Measurements from ENCODE around the gene KLHL3.

KLHL3 gene

GRCh38 chr5:137743031-137743640 lies 7.2 kb upstream of the KLHL3 start:
- peak; percentile 90 for DNase-seq (ENCODE audit: low spot score)

- DNase-seq (ENCODE audit: low spot score), result no peak
These were observed 5.8 kb upstream of the KLHL3 start for GRCh38 chr5:137741718-137742117.

- DNase-seq (ENCODE audit: low spot score), result no peak
These were observed 3.8 kb upstream of the KLHL3 start for GRCh38 chr5:137739737-137740136.

GRCh38 chr5:137738947-137739346 lies 3.1 kb upstream of the KLHL3 start:
- no peak for DNase-seq (ENCODE audit: low spot score)

GRCh38 chr5:137737349-137738131 lies 1.7 kb upstream of the KLHL3 start:
- DNase-seq (ENCODE audit: low spot score), result no peak

- no peak for DNase-seq (ENCODE audit: low spot score)
These were observed 607 bp upstream of the KLHL3 start for GRCh38 chr5:137736496-137736895.

- DNase-seq (ENCODE audit: low spot score), result peak; percentile 24
These were observed 831 bp downstream of the KLHL3 start for GRCh38 chr5:137734962-137735554.

- no peak for DNase-seq (ENCODE audit: low spot score)
These were observed 1.6 kb downstream of the KLHL3 start for GRCh38 chr5:137734331-137734730.

GRCh38 chr5:137733922-137734321 lies 2.0 kb downstream of the KLHL3 start:
- DNase-seq (ENCODE audit: low spot score), result no peak

GRCh38 chr5:137733006-137733405 lies 2.9 kb downstream of the KLHL3 start:
- no peak for DNase-seq (ENCODE audit: low spot score)

- no peak for DNase-seq (ENCODE audit: low spot score)
These were observed 4.7 kb downstream of the KLHL3 start for GRCh38 chr5:137731176-137731575.

GRCh38 chr5:137730336-137730735 lies 5.6 kb downstream of the KLHL3 start:
- no peak for DNase-seq (ENCODE audit: low spot score)

- DNase-seq (ENCODE audit: low spot score), result no peak
These were observed 7.8 kb downstream of the KLHL3 start for GRCh38 chr5:137728048-137728447.

- DNase-seq (ENCODE audit: low spot score), result no peak
These were observed 8.3 kb downstream of the KLHL3 start for GRCh38 chr5:137727623-137728022.

GRCh38 chr5:137724251-137724650 lies 11.6 kb downstream of the KLHL3 start:
- no peak for DNase-seq (ENCODE audit: low spot score)

GRCh38 chr5:137718611-137719010 lies 17.3 kb downstream of the KLHL3 start:
- no peak for DNase-seq (ENCODE audit: low spot score)

- DNase-seq (ENCODE audit: low spot score), result no peak
These were observed 19.6 kb downstream of the KLHL3 start for GRCh38 chr5:137716337-137716736.

- DNase-seq (ENCODE audit: low spot score), result no peak
These were observed 20.4 kb downstream of the KLHL3 start for GRCh38 chr5:137715456-137715855.

- no peak for DNase-seq (ENCODE audit: low spot score)
These were observed 20.9 kb downstream of the KLHL3 start for GRCh38 chr5:137714946-137715345.

- DNase-seq (ENCODE audit: low spot score), result no peak
These were observed 21.4 kb downstream of the KLHL3 start for GRCh38 chr5:137714494-137714893.

- no peak for DNase-seq (ENCODE audit: low spot score)
These were observed 23.7 kb downstream of the KLHL3 start for GRCh38 chr5:137712139-137712667.

GRCh38 chr5:137710086-137710485 lies 25.8 kb downstream of the KLHL3 start:
- DNase-seq (ENCODE audit: low spot score), result no peak

Measured in NAMALWA (cell line).